ENCODE measurements around the gene FOXP3. TPM values are rescaled to one million over a fixed set of nuclear protein-coding genes. Genes with fewer than 3 reads are reported as not detected.

The FOXP3 gene
- total and polyA plus RNA-seq, 12 donors, result 0.04 to 1.2 TPM; not detected in 10

DNA sequence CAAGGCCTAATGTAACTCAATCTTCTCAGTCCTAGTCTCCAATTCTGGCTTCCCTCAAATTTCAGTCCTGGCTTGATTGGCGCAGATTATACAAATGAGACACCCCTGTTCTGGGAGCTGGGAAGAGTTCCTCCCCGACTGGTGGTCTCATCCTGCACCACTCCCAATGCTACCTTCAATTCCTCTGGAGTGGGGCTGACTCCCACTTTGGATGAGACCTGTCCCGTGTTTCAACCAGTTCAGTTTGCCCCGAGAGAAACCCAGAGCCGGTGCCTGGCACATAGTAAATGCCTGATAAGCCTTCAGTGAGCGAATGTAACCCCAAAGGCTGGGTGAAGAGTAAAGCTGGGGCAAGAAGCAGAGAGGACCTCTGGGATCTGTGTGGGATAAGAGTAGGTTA, 60.5 kb downstream of the FOXP3 start:
- no peak overlapping the region for H3K27ac ChIP-seq
- 89 to 91% methylated on average over 6 of the region's 6 CpGs for WGBS, 2 donors
- no peaks in the 10 kb centered on the region for H3K9me3 ChIP-seq
- H3K36me3 ChIP-seq, result no peaks in the 10 kb centered on the region
- H3K27me3 ChIP-seq, result peaks cover 0 to 21% (median 0%) of the 10 kb centered on the region in 7 donors
- H3K4me3 ChIP-seq, result no peak overlapping the region
- peaks cover 0 to 11% (median 3%) of the 10 kb centered on the region in 9 donors for H3K4me1 ChIP-seq
- DNase-seq (no peak), ATAC-seq (no peak)
- TF ChIP-seq, protein P1, sequence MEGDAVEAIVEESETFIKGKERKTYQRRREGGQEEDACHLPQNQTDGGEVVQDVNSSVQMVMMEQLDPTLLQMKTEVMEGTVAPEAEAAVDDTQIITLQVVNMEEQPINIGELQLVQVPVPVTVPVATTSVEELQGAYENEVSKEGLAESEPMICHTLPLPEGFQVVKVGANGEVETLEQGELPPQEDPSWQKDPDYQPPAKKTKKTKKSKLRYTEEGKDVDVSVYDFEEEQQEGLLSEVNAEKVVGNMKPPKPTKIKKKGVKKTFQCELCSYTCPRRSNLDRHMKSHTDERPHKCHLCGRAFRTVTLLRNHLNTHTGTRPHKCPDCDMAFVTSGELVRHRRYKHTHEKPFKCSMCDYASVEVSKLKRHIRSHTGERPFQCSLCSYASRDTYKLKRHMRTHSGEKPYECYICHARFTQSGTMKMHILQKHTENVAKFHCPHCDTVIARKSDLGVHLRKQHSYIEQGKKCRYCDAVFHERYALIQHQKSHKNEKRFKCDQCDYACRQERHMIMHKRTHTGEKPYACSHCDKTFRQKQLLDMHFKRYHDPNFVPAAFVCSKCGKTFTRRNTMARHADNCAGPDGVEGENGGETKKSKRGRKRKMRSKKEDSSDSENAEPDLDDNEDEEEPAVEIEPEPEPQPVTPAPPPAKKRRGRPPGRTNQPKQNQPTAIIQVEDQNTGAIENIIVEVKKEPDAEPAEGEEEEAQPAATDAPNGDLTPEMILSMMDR (IDR thresholded peaks at IDR 0.05), result no peak
- intact Hi-C loops (cut with DNase I), result no loop called here

DNA sequence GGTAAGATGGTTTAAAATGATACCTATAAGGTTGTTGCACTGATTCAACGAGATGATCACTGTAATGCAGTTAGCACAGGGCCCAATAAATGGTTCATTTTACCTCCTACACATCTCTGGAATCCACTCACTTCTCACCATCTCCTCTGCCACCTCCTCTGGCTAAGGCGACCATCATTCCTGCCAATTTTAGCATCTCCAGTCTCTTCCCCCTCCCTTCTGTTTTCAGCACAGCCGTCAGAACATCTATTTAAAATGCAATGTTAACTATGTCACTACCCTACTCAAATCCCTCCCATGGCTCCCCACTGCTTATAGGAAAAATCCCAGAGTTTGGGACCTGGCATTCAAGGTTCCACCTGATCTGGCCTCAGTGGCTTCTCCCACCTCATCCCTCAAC, 61.0 kb downstream of the FOXP3 start:
- intact Hi-C loops (cut with DNase I), result no loop called here
- no peaks in the 10 kb centered on the region for H3K9me3 ChIP-seq
- TF ChIP-seq, protein P1 (IDR thresholded peaks at IDR 0.05), result no peak
- H3K4me3 ChIP-seq, result no peak overlapping the region
- no peak for DNase-seq
- 46 to 61% methylated on average over 3 of the region's 3 CpGs for WGBS, 2 donors
- H3K27me3 ChIP-seq, result peaks cover 0 to 16% (median 0%) of the 10 kb centered on the region in 7 donors
- ATAC-seq, result no peak
- H3K4me1 ChIP-seq, result peaks cover 0 to 11% (median 3%) of the 10 kb centered on the region in 9 donors
- no peaks in the 10 kb centered on the region for H3K36me3 ChIP-seq
- no peak overlapping the region for H3K27ac ChIP-seq

DNA sequence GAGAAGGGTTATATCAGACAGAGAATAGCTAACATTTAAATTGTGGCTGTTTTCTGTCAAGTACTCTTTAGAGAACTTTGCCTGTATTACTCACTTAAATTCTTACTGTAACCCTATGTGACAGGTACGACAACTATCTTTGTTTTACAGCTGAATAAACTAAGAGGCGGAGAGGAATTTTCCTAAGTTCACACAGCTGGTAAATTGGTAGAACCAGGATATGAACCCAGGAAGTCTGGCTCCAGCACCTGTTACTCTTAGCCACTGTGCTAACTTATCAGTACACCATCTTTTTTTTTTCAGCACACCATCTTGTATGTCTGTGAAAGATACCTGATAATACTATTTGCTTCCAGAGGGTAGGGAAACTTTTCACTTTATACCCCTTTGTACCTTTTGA, 62.5 kb downstream of the FOXP3 start:
- intact Hi-C loops (cut with DNase I), result no loop called here
- TF ChIP-seq, protein P1 (IDR thresholded peaks at IDR 0.05), result no peak
- ATAC-seq, result no peak
- H3K27ac ChIP-seq, result no peak overlapping the region
- no peak overlapping the region for H3K4me3 ChIP-seq
- 90 to 100% methylated on average over 2 of the region's 2 CpGs for WGBS, 2 donors
- peaks cover 0 to 14% (median 0%) of the 10 kb centered on the region in 7 donors for H3K27me3 ChIP-seq
- no peak for DNase-seq
- H3K9me3 ChIP-seq, result no peaks in the 10 kb centered on the region
- peaks cover 0 to 11% (median 3%) of the 10 kb centered on the region in 9 donors for H3K4me1 ChIP-seq
- no peaks in the 10 kb centered on the region for H3K36me3 ChIP-seq

Other genes starting within 250 kb of the FOXP3 start
- gene TFE3, start 221.4 kb downstream of the FOXP3 start, total RNA-seq, result 10 to 100 TPM; 13.8 to 29.1 (median 16.1) TPM
- gene TFE3, start 221.4 kb downstream of the FOXP3 start, polyA plus RNA-seq, result 10 to 100 TPM; 17.6 to 34.8 TPM
- 1 to 10 TPM in 7 of 10 donors, under 1 TPM in 3; 0.71 to 2.0 (median 1.2) TPM for gene CCDC120, start 205.7 kb downstream of the FOXP3 start, total RNA-seq
- gene CCDC120, start 205.7 kb downstream of the FOXP3 start, polyA plus RNA-seq, result 1 to 10 TPM in 1 of 2 donors, under 1 TPM in 1; 0.70 to 1.7 TPM
- 10 to 100 TPM in 1 of 10 donors, 1 to 10 TPM in 9; 5.4 to 16.9 (median 8.1) TPM for gene PRAF2, start 190.7 kb downstream of the FOXP3 start, total RNA-seq
- gene PRAF2, start 190.7 kb downstream of the FOXP3 start, polyA plus RNA-seq, result 10 to 100 TPM; 24.4 to 26.5 TPM
- gene WDR45, start 184.8 kb downstream of the FOXP3 start, total RNA-seq, result 10 to 100 TPM; 45.7 to 84.7 (median 60.6) TPM
- gene WDR45, start 184.8 kb downstream of the FOXP3 start, polyA plus RNA-seq, result 100 to 1,000 TPM in 1 of 2 donors, 10 to 100 TPM in 1; 87.7 to 107 TPM
- gene GPKOW, start 141.0 kb downstream of the FOXP3 start, total RNA-seq, result 10 to 100 TPM; 16.5 to 23.2 (median 20.0) TPM
- gene GPKOW, start 141.0 kb downstream of the FOXP3 start, polyA plus RNA-seq, result 10 to 100 TPM in 1 of 2 donors, 1 to 10 TPM in 1; 6.4 to 28.8 TPM
- 1 to 10 TPM; 2.7 to 9.8 (median 4.0) TPM for gene MAGIX, start 102.0 kb downstream of the FOXP3 start, total RNA-seq
- 10 to 100 TPM in 1 of 2 donors, 1 to 10 TPM in 1; 5.4 to 13.5 TPM for gene MAGIX, start 102.0 kb downstream of the FOXP3 start, polyA plus RNA-seq
- gene PLP2, start 92.8 kb downstream of the FOXP3 start, total RNA-seq, result 100 to 1,000 TPM in 1 of 10 donors, 10 to 100 TPM in 9; 20.3 to 157 (median 41.2) TPM
- 100 to 1,000 TPM in 1 of 2 donors, 10 to 100 TPM in 1; 64.6 to 352 TPM for gene PLP2, start 92.8 kb downstream of the FOXP3 start, polyA plus RNA-seq
- gene PRICKLE3, start 78.3 kb downstream of the FOXP3 start, total RNA-seq, result 10 to 100 TPM in 3 of 10 donors, 1 to 10 TPM in 7; 6.6 to 14.8 (median 9.4) TPM
- gene PRICKLE3, start 78.3 kb downstream of the FOXP3 start, polyA plus RNA-seq, result 10 to 100 TPM in 1 of 2 donors, 1 to 10 TPM in 1; 8.8 to 10.8 TPM
- 1 to 10 TPM in 5 of 10 donors, under 1 TPM in 5; 0.59 to 2.0 (median 1.0) TPM for gene SYP, start 64.5 kb downstream of the FOXP3 start, total RNA-seq
- 1 to 10 TPM; 1.9 to 2.9 TPM for gene SYP, start 64.5 kb downstream of the FOXP3 start, polyA plus RNA-seq
- under 1 TPM in 6 of 10 donors, not detected in 4; 0.05 to 0.42 (median 0.15) TPM for gene CACNA1F, start 31.4 kb downstream of the FOXP3 start, total RNA-seq
- under 1 TPM; 0.03 to 0.07 TPM for gene CACNA1F, start 31.4 kb downstream of the FOXP3 start, polyA plus RNA-seq
- 10 to 100 TPM in 9 of 10 donors, 1 to 10 TPM in 1; 9.5 to 12.6 (median 11.0) TPM for gene CCDC22, start 29.2 kb downstream of the FOXP3 start, total RNA-seq
- 10 to 100 TPM in 1 of 2 donors, 1 to 10 TPM in 1; 6.4 to 14.4 TPM for gene CCDC22, start 29.2 kb downstream of the FOXP3 start, polyA plus RNA-seq
- gene PPP1R3F, start 5.1 kb upstream of the FOXP3 start, total RNA-seq, result 10 to 100 TPM; 16.1 to 26.0 (median 19.8) TPM
- gene PPP1R3F, start 5.1 kb upstream of the FOXP3 start, polyA plus RNA-seq, result 10 to 100 TPM; 10.8 to 23.1 TPM
- not detected for gene GAGE10, start 38.9 kb upstream of the FOXP3 start, total RNA-seq
- not detected for gene GAGE10, start 38.9 kb upstream of the FOXP3 start, polyA plus RNA-seq
- gene GAGE12J, start 57.3 kb upstream of the FOXP3 start, total RNA-seq, result not detected
- not detected for gene GAGE12J, start 57.3 kb upstream of the FOXP3 start, polyA plus RNA-seq
- gene GAGE13, start 66.9 kb upstream of the FOXP3 start, total RNA-seq, result not detected
- gene GAGE13, start 66.9 kb upstream of the FOXP3 start, polyA plus RNA-seq, result not detected